Measurements from ENCODE around the gene FKBP9. TPM values are rescaled to one million over a fixed set of nuclear protein-coding genes. Genes with fewer than 3 reads are reported as not detected.
A peak's percentile ranks its signal among the peaks of the same experiment; 100 is the strongest.

FKBP9 gene
- total RNA-seq, 2 experiments from 2014 or later = 0.37 to 1.0 TPM

GRCh38 chr7:33024189-33024757 lies 67.0 kb downstream of the FKBP9 start:
- Mint-ChIP-seq H3K4me3 (no peak overlapping the region), H3K27me3 (no peaks in the 10 kb centered on the region), H3K4me1 (no peaks in the 10 kb centered on the region), H3K27ac (peak overlapping the region; percentile 11), H3K36me3 (ENCODE audit: low read depth) (peaks cover 13% of the 10 kb centered on the region), H3K9me3 (ENCODE audit: low read depth) (no peaks in the 10 kb centered on the region)
- ATAC-seq (no peak), DNase-seq (no peak)
- ChIA-PET POLR2A (no interaction called here), CTCF (interaction anchor here (1.4 kb wide), 1 partner anchor 16 kb away, joined by 6 read pairs; no protein-coding TSS in a partner anchor)
- intact Hi-C loops (cut with DNase I, micrococcal nuclease) = no loop called here

- ChIA-PET CTCF (no interaction called here), POLR2A (interaction anchor here (0.6 kb wide), 1 partner anchor 1934 kb away, joined by 4 read pairs; no protein-coding TSS in a partner anchor)
- intact Hi-C loops (cut with DNase I, micrococcal nuclease) = loop anchor here in 1 of 2 experiments (2.0 kb wide), 1 partner anchor 73 kb away; the partner anchor contains the start of gene RP9
- Mint-ChIP-seq H3K36me3 (ENCODE audit: low read depth) (peaks cover 16% of the 10 kb centered on the region), H3K9me3 (ENCODE audit: low read depth) (no peaks in the 10 kb centered on the region), H3K27ac (no peak overlapping the region), H3K4me3 (no peak overlapping the region), H3K27me3 (no peaks in the 10 kb centered on the region), H3K4me1 (peaks cover 51% of the 10 kb centered on the region)
- no peak for DNase-seq
- ATAC-seq = no peak
These were observed 78.5 kb downstream of the FKBP9 start for GRCh38 chr7:33035776-33036175.

- Mint-ChIP-seq H3K9me3 (ENCODE audit: low read depth) (no peaks in the 10 kb centered on the region), H3K27me3 (no peaks in the 10 kb centered on the region), H3K36me3 (ENCODE audit: low read depth) (peaks cover 10% of the 10 kb centered on the region), H3K27ac (peak overlapping the region; percentile 87), H3K4me3 (peak overlapping the region; percentile 65), H3K4me1 (peaks cover 63% of the 10 kb centered on the region)
- intact Hi-C loops (cut with DNase I, micrococcal nuclease) = loop anchor here (1.0 to 2.0 kb wide), 4 partner anchors 24 to 146 kb away; partner anchors contain the start of genes NT5C3A (in 2 of the 2) and RP9 (in 1 of the 2)
- POLR2A ChIA-PET = no interaction called here
- ATAC-seq = no peak
- no peak for DNase-seq
- CTCF ChIA-PET = interaction anchor here (1.1 to 4.9 kb wide), 4 partner anchors 11 to 192 kb away, joined by 4 to 42 read pairs (median 20); partner anchors contain the start of gene NT5C3A
These were observed 81.4 kb downstream of the FKBP9 start for GRCh38 chr7:33038639-33039038.

- intact Hi-C loops (cut with DNase I, micrococcal nuclease) = loop anchor here (1.0 to 2.0 kb wide), 4 partner anchors 23 to 147 kb away; partner anchors contain the start of genes NT5C3A (in 2 of the 2) and RP9 (in 1 of the 2)
- no peak for DNase-seq
- ATAC-seq = no peak
- Mint-ChIP-seq H3K4me1 (peaks cover 65% of the 10 kb centered on the region), H3K36me3 (ENCODE audit: low read depth) (peaks cover 9% of the 10 kb centered on the region), H3K4me3 (peak overlapping the region; percentile 65), H3K27me3 (no peaks in the 10 kb centered on the region), H3K9me3 (ENCODE audit: low read depth) (no peaks in the 10 kb centered on the region), H3K27ac (peak overlapping the region; percentile 87)
- POLR2A ChIA-PET = interaction anchor here (2.0 kb wide), 1 partner anchor 23 kb away, joined by 8 read pairs; the partner anchor contains the start of gene NT5C3A
- CTCF ChIA-PET = interaction anchor here (1.3 to 4.9 kb wide), 7 partner anchors 10 to 193 kb away, joined by 3 to 42 read pairs (median 7); partner anchors contain the start of genes NT5C3A and RP9
These were observed 82.1 kb downstream of the FKBP9 start for GRCh38 chr7:33039257-33039902.

GRCh38 chr7:33039903-33040292 lies 82.7 kb downstream of the FKBP9 start:
- intact Hi-C loops (cut with DNase I, micrococcal nuclease) = loop anchor here (1.0 to 5.0 kb wide), 7 partner anchors 15 to 548 kb away; partner anchors contain the start of genes NT5C3A (in 2 of the 2), LSM5 (in 1 of the 2) and RP9 (in 1 of the 2)
- Mint-ChIP-seq H3K4me1 (peaks cover 63% of the 10 kb centered on the region), H3K9me3 (ENCODE audit: low read depth) (no peaks in the 10 kb centered on the region), H3K27ac (peak overlapping the region; percentile 87), H3K4me3 (peak overlapping the region; percentile 65), H3K36me3 (ENCODE audit: low read depth) (peaks cover 3% of the 10 kb centered on the region), H3K27me3 (no peaks in the 10 kb centered on the region)
- ATAC-seq = no peak
- CTCF ChIA-PET = interaction anchor here (0.8 to 4.9 kb wide), 11 partner anchors 9 to 193 kb away, joined by 3 to 42 read pairs (median 5); partner anchors contain the start of genes NT5C3A and RP9
- no peak for DNase-seq
- POLR2A ChIA-PET = interaction anchor here (2.0 kb wide), 1 partner anchor 23 kb away, joined by 8 read pairs; the partner anchor contains the start of gene NT5C3A

- POLR2A ChIA-PET = interaction anchor here (2.0 kb wide), 1 partner anchor 22 kb away, joined by 8 read pairs; the partner anchor contains the start of gene NT5C3A
These were observed 83.7 kb downstream of the FKBP9 start for GRCh38 chr7:33040803-33041516.

GRCh38 chr7:33041631-33042428 lies 84.6 kb downstream of the FKBP9 start:
- H3K27ac Mint-ChIP-seq = no peak overlapping the region
- no peaks in the 10 kb centered on the region for H3K9me3 Mint-ChIP-seq (ENCODE audit: low read depth)
- no peak overlapping the region for H3K4me3 Mint-ChIP-seq
- ChIA-PET CTCF (interaction anchor here (1.3 to 4.9 kb wide), 4 partner anchors 8 to 195 kb away, joined by 3 to 42 read pairs (median 20); no protein-coding TSS in a partner anchor), POLR2A (no interaction called here)
- ATAC-seq (no peak), DNase-seq (no peak)
- no peaks in the 10 kb centered on the region for H3K27me3 Mint-ChIP-seq
- intact Hi-C loops (cut with DNase I, micrococcal nuclease) = loop anchor here (1.0 to 5.0 kb wide), 4 partner anchors 8 to 550 kb away; partner anchors contain the start of gene LSM5 (in 1 of the 2)
- H3K4me1 Mint-ChIP-seq = peaks cover 60% of the 10 kb centered on the region
- no peaks in the 10 kb centered on the region for H3K36me3 Mint-ChIP-seq (ENCODE audit: low read depth)

More at GRCh38 chr7:33040803-33041516, 83.7 kb downstream of the FKBP9 start:
- ATAC-seq (peak; percentile 99), DNase-seq (peak; percentile 79)
- peak overlapping the region; percentile 66 for H3K4me3 Mint-ChIP-seq
- intact Hi-C loops (cut with DNase I, micrococcal nuclease) = loop anchor here (1.0 to 5.0 kb wide), 4 partner anchors 9 to 549 kb away; partner anchors contain the start of gene LSM5 (in 1 of the 2)
- H3K9me3 Mint-ChIP-seq (ENCODE audit: low read depth) = no peaks in the 10 kb centered on the region
- CTCF ChIA-PET = interaction anchor here (0.8 to 4.9 kb wide), 13 partner anchors 8 to 194 kb away, joined by 3 to 42 read pairs (median 5); partner anchors contain the start of genes NT5C3A and RP9
- H3K27ac Mint-ChIP-seq = peak overlapping the region; percentile 77
- H3K36me3 Mint-ChIP-seq (ENCODE audit: low read depth) = peaks cover 1% of the 10 kb centered on the region
- H3K4me1 Mint-ChIP-seq = peaks cover 62% of the 10 kb centered on the region
- H3K27me3 Mint-ChIP-seq = no peaks in the 10 kb centered on the region

GRCh38 chr7:33043501-33044400 lies 86.5 kb downstream of the FKBP9 start:
- Mint-ChIP-seq H3K36me3 (ENCODE audit: low read depth) (no peaks in the 10 kb centered on the region), H3K4me3 (no peak overlapping the region), H3K4me1 (peaks cover 48% of the 10 kb centered on the region), H3K27ac (peak overlapping the region; percentile 69), H3K9me3 (ENCODE audit: low read depth) (no peaks in the 10 kb centered on the region), H3K27me3 (no peaks in the 10 kb centered on the region)
- POLR2A ChIA-PET = no interaction called here
- CTCF ChIA-PET = interaction anchor here (0.8 to 4.9 kb wide), 4 partner anchors 11 to 197 kb away, joined by 3 to 42 read pairs (median 3); no protein-coding TSS in a partner anchor
- ATAC-seq (no peak), DNase-seq (no peak)
- intact Hi-C loops (cut with DNase I, micrococcal nuclease) = loop anchor here in 1 of 2 experiments (5.0 kb wide), 1 partner anchor 551 kb away; the partner anchor contains the start of gene LSM5

GRCh38 chr7:33044401-33044718 lies 87.1 kb downstream of the FKBP9 start:
- ChIA-PET CTCF (interaction anchor here (0.8 to 1.5 kb wide), 3 partner anchors 18 to 198 kb away, joined by 3 read pairs; no protein-coding TSS in a partner anchor), POLR2A (no interaction called here)
- peaks cover 42% of the 10 kb centered on the region for H3K4me1 Mint-ChIP-seq
- H3K27ac Mint-ChIP-seq = no peak overlapping the region
- no peaks in the 10 kb centered on the region for H3K36me3 Mint-ChIP-seq (ENCODE audit: low read depth)
- intact Hi-C loops (cut with DNase I, micrococcal nuclease) = loop anchor here in 1 of 2 experiments (5.0 kb wide), 1 partner anchor 552 kb away; the partner anchor contains the start of gene LSM5
- no peaks in the 10 kb centered on the region for H3K27me3 Mint-ChIP-seq
- no peak overlapping the region for H3K4me3 Mint-ChIP-seq
- ATAC-seq = no peak
- no peak for DNase-seq
- H3K9me3 Mint-ChIP-seq (ENCODE audit: low read depth) = no peaks in the 10 kb centered on the region
